Measurements from ENCODE around the gene LRBA.

- TF ChIP-seq, protein P1, sequence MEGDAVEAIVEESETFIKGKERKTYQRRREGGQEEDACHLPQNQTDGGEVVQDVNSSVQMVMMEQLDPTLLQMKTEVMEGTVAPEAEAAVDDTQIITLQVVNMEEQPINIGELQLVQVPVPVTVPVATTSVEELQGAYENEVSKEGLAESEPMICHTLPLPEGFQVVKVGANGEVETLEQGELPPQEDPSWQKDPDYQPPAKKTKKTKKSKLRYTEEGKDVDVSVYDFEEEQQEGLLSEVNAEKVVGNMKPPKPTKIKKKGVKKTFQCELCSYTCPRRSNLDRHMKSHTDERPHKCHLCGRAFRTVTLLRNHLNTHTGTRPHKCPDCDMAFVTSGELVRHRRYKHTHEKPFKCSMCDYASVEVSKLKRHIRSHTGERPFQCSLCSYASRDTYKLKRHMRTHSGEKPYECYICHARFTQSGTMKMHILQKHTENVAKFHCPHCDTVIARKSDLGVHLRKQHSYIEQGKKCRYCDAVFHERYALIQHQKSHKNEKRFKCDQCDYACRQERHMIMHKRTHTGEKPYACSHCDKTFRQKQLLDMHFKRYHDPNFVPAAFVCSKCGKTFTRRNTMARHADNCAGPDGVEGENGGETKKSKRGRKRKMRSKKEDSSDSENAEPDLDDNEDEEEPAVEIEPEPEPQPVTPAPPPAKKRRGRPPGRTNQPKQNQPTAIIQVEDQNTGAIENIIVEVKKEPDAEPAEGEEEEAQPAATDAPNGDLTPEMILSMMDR (IDR thresholded peaks at IDR 0.05; ENCODE audit: low read length): no peak
- TF ChIP-seq EZH2 (IDR thresholded peaks at IDR 0.05; ENCODE audit: borderline replicate concordance, low read length): no peak
These were observed 43.2 kb downstream of the LRBA start for GRCh38 chr4:150971901-150972300.

All from OCI-LY1 (cell line).